KBM-7 (cell line): ENCODE measurements around the gene TMEM47.
A peak's percentile ranks its signal among the peaks of the same experiment; 100 is the strongest.

Experiments
- DNase-seq: peaks from one replicate; pipeline ENCODE4 v3.0.0-alpha.2; 2015
- in situ Hi-C: fragments of 300-500 bp; cut with MboI; formaldehyde crosslinking; loops from 2 replicates; pipeline ENCODE4 v1.14.3; 2020; ENCODE audit warnings: low sequenced_read_pairs, low pct_unique_long_range_greater_than_20kb, mixed read lengths

Gene TMEM47

DNA sequence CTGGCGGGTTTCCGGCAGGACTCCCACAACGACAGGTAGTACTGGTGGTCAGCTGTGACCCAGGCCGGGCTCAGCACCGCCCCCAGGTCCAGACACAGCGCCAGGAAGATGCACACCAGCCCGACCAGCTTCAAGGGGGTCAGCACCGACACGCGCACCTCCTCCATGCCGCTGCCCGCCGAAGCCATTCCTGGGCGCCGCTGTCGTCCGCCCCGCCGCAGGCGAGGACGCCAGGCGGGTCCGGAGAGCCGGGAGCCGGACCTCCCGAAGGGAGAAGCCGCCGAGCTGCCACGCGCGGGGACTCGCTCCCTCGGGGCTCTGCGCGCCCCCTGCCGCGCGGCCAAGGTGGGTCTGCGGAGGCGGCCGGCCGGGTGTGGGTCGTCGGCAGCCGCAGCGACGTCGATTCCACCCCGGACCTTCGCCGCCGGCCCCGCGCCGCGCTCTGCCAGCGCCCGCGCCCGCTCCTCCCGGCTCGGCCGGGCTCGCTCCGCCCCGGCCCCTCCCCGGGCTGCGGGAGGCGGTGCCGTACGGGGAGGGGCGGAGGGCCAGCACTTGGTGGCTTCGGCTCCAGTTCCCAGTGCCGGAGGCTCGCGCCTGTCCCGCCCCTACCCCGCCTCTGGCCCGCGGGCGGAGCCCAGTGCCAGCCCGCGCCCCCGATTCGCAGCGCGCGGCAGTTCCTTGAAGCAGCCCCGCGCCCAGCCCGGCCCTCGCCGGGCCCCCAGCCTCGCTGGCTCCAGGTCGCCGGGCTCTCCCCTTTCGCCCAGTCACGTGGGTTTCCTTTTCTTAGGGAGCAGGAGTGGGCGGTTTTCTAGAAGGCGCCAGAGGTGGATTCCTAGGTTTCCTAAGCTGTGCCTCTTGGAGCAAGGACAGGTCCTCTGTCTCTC, at the start of gene TMEM47:
Gene TMEM47 (minus strand): TSS at position 444 of the 884 bp plus-strand sequence. CDS start 256 bp downstream, at position 188.
- peak; percentile 64 for DNase-seq
- in situ Hi-C loops = no loop called here

GRCh38 chrX:34687095-34687494, 30.0 kb upstream of the TMEM47 start:
- in situ Hi-C loops = no loop called here
- DNase-seq = no peak

DNA sequence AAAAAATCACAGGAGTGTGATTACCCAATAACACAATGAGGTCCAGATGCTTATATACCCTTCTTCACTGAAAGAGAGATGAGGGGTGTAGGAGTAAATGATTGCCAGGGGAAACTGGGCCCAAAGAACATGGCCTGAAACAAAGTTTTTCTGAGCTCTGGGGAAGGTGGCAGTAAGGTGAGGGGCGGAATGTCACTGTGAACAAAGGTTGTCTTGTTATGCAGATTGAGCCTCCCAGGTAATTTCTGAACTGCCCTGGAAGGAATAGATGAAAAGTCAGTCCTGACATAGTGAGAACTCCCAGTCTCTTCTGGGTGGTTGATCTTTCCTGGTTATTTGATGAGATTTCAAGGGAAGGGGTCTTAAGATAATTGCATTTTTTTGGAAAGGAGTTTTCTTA, 2.5 kb upstream of the TMEM47 start:
- in situ Hi-C loops = no loop called here

GRCh38 chrX:34658326-34658725, 1.2 kb upstream of the TMEM47 start:
- in situ Hi-C loops = no loop called here
- no peak for DNase-seq

More for the DNA sequence above, 2.5 kb upstream of the TMEM47 start:
- no peak for DNase-seq

DNA sequence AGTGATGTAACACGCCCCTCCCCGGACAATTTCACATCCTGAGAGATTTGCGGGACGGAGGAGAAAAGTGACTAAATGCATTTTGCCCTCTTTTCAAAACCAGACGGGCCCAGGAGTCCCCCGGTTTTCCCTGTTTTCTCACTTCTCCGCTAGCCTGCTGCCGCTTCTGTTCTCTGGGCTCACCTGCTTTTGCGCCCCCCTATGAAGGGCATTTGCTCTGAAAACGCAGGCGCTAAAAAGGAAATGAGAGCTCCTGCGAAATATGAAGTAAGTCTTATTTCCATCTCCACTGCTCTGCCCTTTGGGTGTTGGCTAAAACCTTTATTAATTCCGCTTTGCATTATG, 613 bp upstream of the TMEM47 start:
- in situ Hi-C loops = no loop called here
- no peak for DNase-seq

DNA sequence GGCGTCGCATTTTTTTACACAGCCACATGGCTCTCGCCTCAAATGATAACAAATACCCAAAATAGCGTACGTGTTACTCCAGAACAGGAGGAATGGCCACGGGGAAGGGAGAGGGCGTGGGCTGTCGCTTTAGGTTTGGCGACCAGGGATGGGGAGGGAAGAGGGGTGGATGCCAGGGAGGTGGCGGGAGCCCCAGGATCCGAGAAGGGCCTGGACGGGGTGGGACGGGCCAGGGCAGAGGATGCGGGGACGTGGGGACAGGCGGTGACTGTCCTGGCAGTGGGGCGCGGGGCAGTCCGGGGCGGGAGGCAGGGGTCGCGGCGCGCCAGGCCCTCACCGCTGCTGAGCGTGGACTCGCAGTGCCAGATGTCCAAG, 631 bp downstream of the TMEM47 start:
- no peak for DNase-seq
- in situ Hi-C loops = no loop called here

GRCh38 chrX:34655501-34656455, 1.3 kb downstream of the TMEM47 start:
- DNase-seq = no peak
- in situ Hi-C loops = no loop called here

GRCh38 chrX:34654696-34655490, 2.2 kb downstream of the TMEM47 start:
- DNase-seq = no peak
- in situ Hi-C loops = no loop called here

GRCh38 chrX:34653811-34654210, 3.3 kb downstream of the TMEM47 start:
- in situ Hi-C loops = no loop called here

DNA sequence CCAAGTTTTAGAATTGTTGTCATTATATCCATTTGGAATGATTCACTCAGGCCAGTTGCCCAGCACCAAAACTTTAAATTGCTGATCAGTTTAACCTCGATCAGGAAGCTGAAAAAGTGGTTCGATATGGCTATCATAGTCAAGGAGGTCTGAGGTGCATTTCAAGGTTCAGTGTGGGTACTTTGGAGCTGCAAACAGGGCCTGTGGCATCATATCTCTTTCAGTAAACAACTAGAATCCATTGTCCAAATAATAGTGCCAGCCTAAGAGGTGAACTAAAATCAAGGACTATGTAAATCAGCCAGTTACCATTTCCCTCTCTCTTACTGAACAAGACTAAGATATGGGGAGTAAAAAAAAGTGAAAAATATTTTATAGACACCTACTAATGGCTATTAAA, 14.2 kb downstream of the TMEM47 start:
- in situ Hi-C loops = no loop called here
- DNase-seq = no peak

More at GRCh38 chrX:34653811-34654210, 3.3 kb downstream of the TMEM47 start:
- no peak for DNase-seq

DNA sequence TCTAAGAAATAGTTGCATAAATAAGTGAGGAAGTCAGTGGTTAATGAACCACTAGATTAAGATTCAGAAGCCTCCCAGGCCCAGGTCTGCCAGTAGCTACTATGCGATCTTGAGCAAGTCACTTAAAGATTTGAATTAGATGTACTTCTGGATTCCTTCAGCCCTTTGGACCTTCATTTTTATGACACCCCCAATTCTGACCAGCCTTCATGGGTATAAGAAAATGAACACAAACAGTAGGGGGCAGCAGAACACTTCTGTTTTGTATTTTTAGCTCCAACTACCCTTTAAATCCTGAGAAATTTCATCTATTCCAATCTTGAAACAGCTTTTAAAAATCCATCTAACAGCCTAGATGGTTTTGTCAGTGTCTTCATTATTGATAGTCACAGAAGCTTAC, 19.0 kb downstream of the TMEM47 start:
- in situ Hi-C loops = no loop called here
- DNase-seq = peak; percentile 54

DNA sequence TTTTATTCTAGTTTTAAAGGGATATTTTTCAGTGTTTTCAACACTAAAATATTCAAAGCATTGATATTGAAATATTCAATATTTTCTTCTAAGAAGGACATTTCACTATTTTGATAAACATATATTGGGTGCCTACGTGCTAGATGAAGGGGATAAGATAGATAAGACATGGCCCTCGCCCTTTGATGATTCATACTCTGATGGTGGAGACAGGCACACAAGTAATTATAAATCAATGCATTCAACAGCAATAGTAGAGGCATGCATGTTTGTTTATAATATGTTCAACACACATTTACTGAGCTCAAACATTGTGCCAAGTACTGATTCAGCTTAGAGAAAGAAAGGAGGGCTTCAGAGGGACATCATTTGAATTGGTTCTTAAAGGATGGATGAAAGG, 22.7 kb downstream of the TMEM47 start:
- in situ Hi-C loops = no loop called here
- no peak for DNase-seq

DNA sequence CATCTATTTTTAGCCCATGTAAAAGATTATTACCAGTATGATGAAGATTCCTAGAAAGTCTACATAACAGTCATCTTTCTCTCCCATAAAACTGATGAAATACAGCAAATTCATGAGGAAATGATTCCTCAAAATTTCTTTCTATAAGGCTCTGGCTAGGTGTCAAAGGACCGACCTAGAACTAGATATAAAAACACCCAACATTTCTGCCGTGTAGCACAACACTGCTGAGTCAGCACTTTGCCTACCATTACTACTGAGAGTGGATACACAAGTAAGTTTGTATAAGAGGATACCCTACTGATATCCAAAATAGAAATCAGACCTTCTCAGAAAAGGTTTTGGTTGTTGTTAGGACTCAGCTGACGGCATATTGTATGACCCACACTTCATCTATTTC, 24.7 kb downstream of the TMEM47 start:
- no peak for DNase-seq
- in situ Hi-C loops = no loop called here

DNA sequence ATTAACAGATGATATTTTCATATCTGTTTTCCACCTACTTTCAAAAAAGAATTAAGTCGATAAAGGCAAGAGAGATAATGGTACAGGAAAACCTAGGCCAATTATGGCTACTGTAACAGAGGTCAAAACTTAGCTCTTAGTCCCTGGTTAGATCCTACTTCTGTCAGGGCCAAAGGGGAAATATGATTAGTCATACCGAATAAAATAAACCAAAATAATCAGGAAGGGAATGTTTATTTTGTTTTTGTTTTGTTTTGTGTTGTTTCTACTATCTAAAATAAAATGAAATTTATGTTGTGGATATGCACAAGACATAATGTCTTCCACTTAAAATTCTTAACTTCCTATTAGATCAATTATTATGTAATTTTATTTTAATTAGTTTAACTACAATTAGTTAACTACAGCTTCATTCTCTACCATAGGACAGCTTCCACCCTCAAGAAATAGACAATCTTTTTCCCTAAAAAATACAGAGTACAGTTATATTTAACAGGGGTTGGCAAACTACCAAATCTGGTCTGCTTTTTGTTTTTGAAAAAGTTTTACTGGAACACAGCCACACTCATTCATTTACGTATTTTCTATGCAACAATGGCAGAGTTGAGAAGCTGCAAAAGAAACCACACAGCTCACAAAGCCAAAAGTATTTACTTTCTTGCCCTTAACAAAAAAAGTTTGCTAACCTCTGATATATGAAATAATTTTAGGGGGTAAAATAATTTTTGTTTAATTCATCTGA, 25.4 kb downstream of the TMEM47 start:
- no peak for DNase-seq
- in situ Hi-C loops = no loop called here

DNA sequence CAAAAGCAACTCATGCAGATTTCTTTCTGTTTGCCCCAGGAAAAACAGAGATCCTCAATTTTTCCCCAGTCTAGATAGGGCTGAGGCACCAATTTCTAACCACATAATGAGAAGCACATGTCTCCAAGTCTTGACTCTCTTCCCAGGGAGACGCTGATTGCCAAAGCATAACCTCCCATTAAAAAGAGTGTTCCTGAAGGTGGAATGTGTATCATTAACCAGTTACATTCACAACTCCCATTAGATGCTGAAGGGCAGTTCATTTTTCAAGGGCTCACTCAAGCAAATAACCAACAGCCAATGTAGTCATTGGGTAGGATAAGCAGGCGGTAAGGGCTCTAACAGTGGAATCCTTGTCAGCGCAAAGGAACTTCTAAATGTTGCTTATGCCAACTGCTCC, 27.5 kb downstream of the TMEM47 start:
- in situ Hi-C loops = no loop called here
- no peak for DNase-seq

- in situ Hi-C loops = no loop called here
- DNase-seq = no peak
Measured at GRCh38 chrX:34624416-34624815, 32.7 kb downstream of the TMEM47 start.

DNA sequence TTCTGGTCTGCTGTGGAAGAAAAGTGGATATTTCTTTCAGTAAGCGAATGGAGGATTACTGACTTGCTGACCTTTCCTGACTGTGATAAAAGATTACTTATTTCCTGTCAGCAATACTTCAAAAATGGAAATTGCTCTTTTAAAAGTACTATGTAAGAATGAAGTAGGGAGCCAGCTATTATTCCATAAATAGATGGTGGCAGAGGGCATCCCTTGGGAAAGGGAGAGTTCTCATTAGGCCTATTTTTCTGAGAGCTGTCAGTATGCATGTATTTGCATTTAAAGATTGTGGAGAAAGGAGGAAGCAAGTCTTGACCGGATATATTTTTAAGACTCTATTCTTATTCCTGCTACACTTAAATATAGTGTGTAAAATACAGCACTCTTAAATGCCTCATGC, 37.2 kb downstream of the TMEM47 start:
- DNase-seq = no peak
- in situ Hi-C loops = no loop called here

GRCh38 chrX:34612036-34612435, 45.0 kb downstream of the TMEM47 start:
- in situ Hi-C loops = no loop called here
- no peak for DNase-seq

DNA sequence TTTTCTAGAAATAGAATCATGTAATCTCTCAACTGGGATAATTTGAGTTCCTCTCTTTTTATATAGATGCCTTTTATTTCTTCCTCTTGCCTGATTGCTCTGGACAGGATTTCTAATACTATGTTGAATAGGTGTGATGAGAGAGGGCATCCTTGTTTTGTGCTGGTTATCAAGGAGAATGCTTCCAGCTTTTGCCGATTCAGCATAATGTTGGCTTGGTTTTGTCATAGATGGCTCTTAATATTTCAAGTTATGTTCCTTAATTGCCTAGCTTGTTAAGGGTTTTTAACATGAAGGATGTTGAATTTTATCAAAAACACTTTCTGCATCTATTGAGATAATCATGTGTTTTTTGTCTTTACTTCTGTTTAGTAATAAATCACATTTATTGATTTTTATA, 58.7 kb downstream of the TMEM47 start:
- no peak for DNase-seq
- in situ Hi-C loops = no loop called here
